ENCODE data around the gene ZNF408.
"Not testable (repeated sequence)": the region's sequence is repeated elsewhere in the genome, so short reads cannot be mapped to it uniquely, and the experiment has no call there.

The ZNF408 gene

DNA sequence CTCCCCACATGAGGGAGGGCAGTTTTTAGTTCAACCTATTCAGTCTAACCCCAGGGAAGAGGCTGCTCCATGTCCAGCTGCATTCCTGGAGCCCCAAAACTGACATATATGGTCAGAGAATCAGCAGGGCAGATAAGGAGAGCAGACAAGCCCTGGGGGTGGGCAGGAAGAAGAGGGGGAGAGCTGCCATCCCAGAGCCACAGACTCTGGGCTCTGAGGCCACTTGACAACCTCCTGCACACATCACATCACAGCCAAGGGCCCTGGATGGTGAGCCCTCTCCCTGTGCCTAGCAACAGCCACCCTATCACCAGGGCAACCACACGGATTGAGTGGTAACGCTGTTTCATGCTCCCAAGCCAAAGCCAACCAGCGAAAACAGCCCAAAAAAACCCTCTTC lies 3.5 kb upstream of the ZNF408 start:
- DNase-seq (ENCODE audit: low spot score in 2 of 2) (no peak), ATAC-seq (ENCODE audit: low read depth) (no peak)
- Mint-ChIP-seq H3K27ac (peak overlapping the region; percentile 43), H3K36me3 (peaks cover 10% of the 10 kb centered on the region), H3K4me1 (peaks cover 17% of the 10 kb centered on the region), H3K27me3 (no peaks in the 10 kb centered on the region), H3K9me3 (no peaks in the 10 kb centered on the region), H3K4me3 (no peak overlapping the region)

DNA sequence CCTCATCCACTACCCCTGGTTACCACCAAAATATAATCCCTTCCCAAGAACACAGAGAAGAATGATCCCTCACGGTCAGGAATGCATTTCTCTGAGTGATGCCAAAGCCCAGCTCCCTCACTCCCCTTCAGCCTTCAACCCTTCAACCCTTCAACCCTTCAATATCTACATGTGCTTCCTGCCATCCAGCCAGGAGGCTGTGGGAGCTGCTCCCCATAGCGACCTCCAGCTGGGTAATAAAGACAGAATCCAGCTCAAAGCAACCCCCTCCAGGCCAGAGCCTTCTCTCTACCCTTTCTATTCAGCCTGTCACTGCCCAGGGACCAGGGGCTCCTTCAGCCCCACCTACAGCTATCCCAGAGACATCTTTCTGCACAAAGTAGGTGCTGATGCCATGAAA lies 3.1 kb upstream of the ZNF408 start:
- DNase-seq (ENCODE audit: low spot score in 2 of 2) (no peak), ATAC-seq (ENCODE audit: low read depth) (no peak)
- Mint-ChIP-seq H3K4me3 (no peak overlapping the region), H3K27ac (peak overlapping the region; percentile 43), H3K36me3 (peaks cover 11% of the 10 kb centered on the region), H3K4me1 (peaks cover 18% of the 10 kb centered on the region), H3K27me3 (no peaks in the 10 kb centered on the region), H3K9me3 (no peaks in the 10 kb centered on the region)

DNA sequence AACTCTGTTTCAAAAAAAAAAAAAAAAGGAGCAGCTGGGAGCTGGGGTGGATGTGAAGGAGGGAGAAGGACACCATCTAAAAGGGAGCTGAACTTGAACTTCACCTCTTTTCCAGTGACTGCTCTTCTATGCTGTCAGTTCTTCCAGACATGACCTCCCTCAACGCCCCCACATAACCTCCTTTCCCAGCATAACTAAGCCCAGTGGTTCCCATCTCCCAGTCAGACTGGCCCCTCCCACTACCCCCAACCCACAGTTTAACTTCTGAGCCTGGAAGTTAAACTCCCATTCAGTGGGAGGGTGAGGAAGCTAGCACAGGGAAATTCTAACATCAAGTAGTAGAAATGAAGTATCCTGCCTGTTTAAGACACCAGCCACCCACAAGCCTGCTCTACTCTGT lies 2.2 kb upstream of the ZNF408 start:
- DNase-seq (ENCODE audit: low spot score in 2 of 2) (no peak), ATAC-seq (ENCODE audit: low read depth) (no peak)
- Mint-ChIP-seq H3K4me1 (peaks cover 22% of the 10 kb centered on the region), H3K9me3 (no peaks in the 10 kb centered on the region), H3K36me3 (peaks cover 12% of the 10 kb centered on the region), H3K27ac (no peak overlapping the region), H3K4me3 (no peak overlapping the region), H3K27me3 (no peaks in the 10 kb centered on the region)

DNA sequence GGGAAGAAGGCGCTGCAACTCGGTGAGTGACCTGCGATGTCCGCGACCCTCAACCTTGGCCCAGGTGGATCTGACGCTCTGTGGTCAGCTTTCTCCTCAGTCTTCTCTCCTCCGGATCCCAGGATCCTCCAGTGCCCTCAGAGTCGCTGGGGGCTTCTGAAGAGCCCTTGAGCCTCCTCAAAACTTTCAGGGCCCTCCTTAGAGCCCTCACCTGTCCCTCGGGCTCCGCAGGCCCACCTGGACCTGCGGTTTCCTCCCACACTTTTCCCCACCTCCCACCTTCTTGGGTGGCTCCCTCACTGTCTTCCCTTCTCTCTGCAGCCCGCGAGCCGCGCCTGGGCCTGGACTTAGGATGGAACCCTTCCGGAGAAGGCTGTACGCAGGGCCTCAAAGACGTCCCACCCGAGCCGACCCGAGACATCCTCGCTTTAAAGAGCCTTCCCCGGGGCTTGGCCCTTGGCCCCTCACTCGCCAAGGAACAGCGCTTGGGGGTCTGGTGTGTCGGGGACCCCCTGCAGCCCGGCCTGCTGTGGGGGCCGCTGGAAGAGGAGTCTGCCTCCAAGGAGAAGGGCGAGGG lies 335 bp downstream of the ZNF408 start:
- peaks cover 8% of the 10 kb centered on the region for H3K36me3 Mint-ChIP-seq
- peak overlapping the region; percentile 89 for H3K27ac Mint-ChIP-seq
- no peak for ATAC-seq (ENCODE audit: low read depth)
- H3K27me3 Mint-ChIP-seq, result no peaks in the 10 kb centered on the region
- H3K4me3 Mint-ChIP-seq, result peak overlapping the region; percentile 97
- DNase-seq (ENCODE audit: low spot score in 2 of 2), result no peak
- H3K4me1 Mint-ChIP-seq, result peaks cover 22% of the 10 kb centered on the region
- H3K9me3 Mint-ChIP-seq, result no peaks in the 10 kb centered on the region

DNA sequence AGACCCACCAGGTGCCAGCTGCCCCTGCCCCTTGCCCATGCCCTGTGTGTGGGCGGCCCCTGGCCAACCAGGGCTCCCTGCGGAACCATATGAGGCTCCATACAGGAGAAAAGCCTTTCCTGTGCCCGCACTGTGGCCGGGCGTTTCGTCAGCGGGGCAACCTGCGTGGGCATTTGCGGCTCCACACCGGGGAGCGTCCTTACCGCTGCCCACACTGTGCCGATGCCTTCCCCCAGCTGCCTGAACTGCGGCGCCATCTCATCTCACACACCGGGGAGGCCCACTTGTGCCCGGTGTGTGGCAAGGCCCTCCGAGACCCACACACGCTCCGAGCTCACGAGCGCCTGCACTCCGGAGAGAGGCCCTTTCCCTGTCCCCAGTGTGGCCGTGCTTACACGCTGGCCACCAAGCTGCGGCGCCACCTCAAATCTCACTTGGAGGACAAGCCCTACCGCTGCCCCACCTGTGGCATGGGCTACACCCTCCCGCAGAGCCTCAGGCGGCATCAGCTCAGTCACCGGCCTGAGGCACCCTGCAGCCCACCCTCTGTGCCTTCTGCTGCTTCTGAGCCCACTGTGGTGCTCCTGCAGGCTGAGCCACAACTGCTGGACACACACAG lies 4.3 kb downstream of the ZNF408 start:
- no peak overlapping the region for H3K27ac Mint-ChIP-seq
- ATAC-seq (ENCODE audit: low read depth) (no peak), DNase-seq (ENCODE audit: low spot score in 2 of 2) (no peak)
- H3K9me3 Mint-ChIP-seq, result no peaks in the 10 kb centered on the region
- H3K36me3 Mint-ChIP-seq, result peaks cover 19% of the 10 kb centered on the region
- no peaks in the 10 kb centered on the region for H3K27me3 Mint-ChIP-seq
- peaks cover 16% of the 10 kb centered on the region for H3K4me1 Mint-ChIP-seq
- H3K4me3 Mint-ChIP-seq, result no peak overlapping the region

DNA sequence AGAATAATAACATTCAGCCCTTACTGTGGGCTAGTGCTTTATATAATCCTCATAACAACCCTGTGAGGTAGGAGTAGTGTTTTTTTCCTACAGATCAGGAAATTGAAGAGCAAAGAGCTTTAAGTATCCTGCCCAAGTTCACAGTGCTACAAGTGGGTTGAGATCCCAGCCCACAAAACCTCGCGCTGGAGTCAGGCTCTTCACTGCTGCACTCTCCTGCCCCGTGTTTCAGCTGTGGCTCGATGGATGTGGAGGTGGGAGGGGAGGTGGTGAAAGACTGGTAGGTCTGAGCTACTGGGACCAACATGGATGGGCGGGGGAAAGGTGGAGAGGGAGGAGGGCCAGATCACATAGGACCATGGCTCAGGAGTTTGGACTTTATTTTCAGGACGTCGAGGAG lies 6.1 kb downstream of the ZNF408 start:
- H3K36me3 Mint-ChIP-seq, result peaks cover 17% of the 10 kb centered on the region
- no peaks in the 10 kb centered on the region for H3K9me3 Mint-ChIP-seq

DNA sequence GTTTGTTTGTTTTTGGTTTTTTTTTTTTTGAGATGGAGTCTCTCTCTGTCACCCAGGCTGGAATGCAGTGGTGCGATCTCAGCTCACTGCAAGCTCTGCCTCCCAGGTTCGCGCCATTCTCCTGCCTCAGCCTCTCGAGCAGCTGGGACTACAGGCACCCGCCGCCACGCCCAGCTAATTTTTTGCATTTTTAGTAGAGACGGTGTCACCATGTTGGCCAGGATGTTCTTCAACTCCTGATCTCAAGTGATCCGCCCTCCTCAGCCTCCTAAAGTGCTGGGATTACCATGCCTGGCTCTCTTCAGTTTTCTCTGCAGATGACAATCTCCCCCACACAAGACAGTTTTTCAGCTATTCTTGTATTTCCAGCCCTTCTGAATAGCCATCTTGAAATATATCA lies 8.5 kb downstream of the ZNF408 start:
- H3K27ac Mint-ChIP-seq; H3K4me1 Mint-ChIP-seq; H3K9me3 Mint-ChIP-seq; DNase-seq (ENCODE audit: low spot score in 2 of 2); ATAC-seq (ENCODE audit: low read depth); H3K27me3 Mint-ChIP-seq; H3K4me3 Mint-ChIP-seq: not testable (repeated sequence)
- peaks cover 13% of the 10 kb centered on the region for H3K36me3 Mint-ChIP-seq

More for the DNA sequence above, 6.1 kb downstream of the ZNF408 start:
- Mint-ChIP-seq H3K27ac (no peak overlapping the region), H3K27me3 (no peaks in the 10 kb centered on the region), H3K4me1 (peaks cover 11% of the 10 kb centered on the region), H3K4me3 (no peak overlapping the region)
- DNase-seq (ENCODE audit: low spot score in 2 of 2), result no peak
- no peak for ATAC-seq (ENCODE audit: low read depth)

DNA sequence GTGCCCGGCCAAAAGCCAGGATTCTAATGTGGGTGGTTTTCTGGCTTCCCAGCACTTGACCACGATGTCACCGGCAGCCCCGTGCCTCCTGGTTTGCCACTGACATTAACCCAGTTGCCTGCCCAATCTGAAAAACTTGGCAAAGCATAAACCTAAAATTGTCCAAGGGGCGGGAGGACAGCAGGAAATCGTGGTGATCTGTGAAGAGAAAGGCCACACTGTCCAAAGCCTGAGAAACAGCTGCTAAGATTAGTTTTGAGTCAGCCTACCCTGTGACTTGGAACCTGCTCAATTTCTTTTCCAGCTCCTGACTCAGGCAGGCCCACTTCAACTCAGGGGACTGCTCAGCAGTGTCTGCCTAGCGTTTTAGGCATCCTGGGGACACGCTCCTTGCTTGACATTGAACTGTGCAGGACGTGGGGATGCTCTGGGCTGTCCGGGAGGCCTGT lies 10.0 kb downstream of the ZNF408 start:
- Mint-ChIP-seq H3K4me3 (no peak overlapping the region), H3K9me3 (no peaks in the 10 kb centered on the region), H3K27ac (no peak overlapping the region), H3K4me1 (peaks cover 6% of the 10 kb centered on the region), H3K36me3 (peaks cover 11% of the 10 kb centered on the region), H3K27me3 (no peaks in the 10 kb centered on the region)
- no peak for ATAC-seq (ENCODE audit: low read depth)
- no peak for DNase-seq (ENCODE audit: low spot score in 2 of 2)

DNA sequence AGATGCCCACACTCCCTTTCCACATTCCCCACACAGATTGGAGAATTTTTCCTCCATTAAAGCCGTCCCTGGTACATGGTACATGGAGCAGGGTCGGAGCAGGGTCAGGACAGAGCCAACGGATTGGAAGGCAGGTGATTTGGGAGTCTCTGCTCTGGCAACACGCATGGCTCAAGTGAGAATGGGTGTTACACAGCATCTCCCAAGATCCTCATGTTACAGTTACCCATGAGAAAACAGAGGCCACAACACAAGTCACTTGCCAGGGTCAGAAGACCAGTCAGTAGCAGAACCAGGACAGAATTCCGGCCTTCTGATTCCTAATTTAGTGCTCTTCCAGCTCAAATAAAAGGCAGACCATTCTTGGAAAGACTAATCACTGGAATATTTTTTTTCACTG lies 10.5 kb downstream of the ZNF408 start:
- H3K27ac Mint-ChIP-seq, result no peak overlapping the region
- H3K4me3 Mint-ChIP-seq, result no peak overlapping the region
- no peaks in the 10 kb centered on the region for H3K27me3 Mint-ChIP-seq
- DNase-seq (ENCODE audit: low spot score in 2 of 2) (no peak), ATAC-seq (ENCODE audit: low read depth) (no peak)
- no peaks in the 10 kb centered on the region for H3K9me3 Mint-ChIP-seq
- H3K36me3 Mint-ChIP-seq, result peaks cover 11% of the 10 kb centered on the region
- peaks cover 6% of the 10 kb centered on the region for H3K4me1 Mint-ChIP-seq

DNA sequence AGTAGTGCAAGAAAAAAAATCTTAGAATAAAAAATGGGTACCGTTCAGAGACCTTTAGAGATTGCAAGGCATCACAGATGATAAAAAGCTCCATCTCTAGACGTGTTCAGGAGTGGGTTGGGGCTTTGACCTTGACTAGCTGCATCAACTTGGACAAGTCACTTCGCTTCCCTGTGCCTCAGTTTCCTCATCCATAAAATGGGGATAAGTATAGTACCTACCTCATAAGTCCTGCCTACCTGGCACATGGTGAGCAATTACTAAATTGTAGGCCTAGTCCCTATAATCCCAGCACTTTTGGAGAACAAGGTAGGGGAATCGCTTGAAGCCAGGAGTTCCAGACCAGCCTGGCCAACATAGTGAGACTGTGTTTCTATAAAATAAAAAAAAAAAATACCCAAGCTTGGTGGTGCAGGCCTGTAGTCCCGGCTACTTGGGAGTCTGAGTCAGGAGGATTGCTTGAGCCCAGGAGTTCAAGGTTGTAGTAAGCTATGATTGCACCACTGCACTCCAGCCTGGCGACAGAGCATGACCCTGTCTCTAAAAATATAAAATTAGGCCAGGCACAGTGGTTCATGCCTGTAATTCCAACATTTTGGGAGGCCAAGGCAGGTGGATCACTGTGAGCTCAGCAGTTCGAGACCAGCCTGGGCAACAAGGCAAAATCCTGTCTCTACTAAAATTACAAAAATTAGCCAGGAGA lies 12.2 kb downstream of the ZNF408 start:
- H3K4me1 Mint-ChIP-seq, result no peaks in the 10 kb centered on the region

DNA sequence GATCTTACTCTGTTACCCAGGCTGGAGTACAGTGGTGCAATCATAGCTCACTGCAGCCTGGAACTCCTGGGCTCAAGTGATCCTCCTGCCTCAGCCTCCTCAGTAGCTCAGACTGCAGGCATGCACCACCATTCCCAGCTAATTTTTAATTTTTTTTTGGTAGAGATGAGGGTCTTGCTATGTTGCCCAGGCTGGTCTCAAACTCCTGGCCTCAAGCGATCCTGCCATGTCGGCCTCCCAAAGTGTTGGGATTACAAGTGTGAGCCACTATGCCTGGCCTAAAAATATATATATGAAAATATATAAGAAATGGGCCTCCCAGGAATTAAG lies 17.0 kb downstream of the ZNF408 start:
- H3K27me3 Mint-ChIP-seq; H3K4me3 Mint-ChIP-seq; H3K36me3 Mint-ChIP-seq; DNase-seq (ENCODE audit: low spot score in 2 of 2); H3K9me3 Mint-ChIP-seq; H3K27ac Mint-ChIP-seq; ATAC-seq (ENCODE audit: low read depth); H3K4me1 Mint-ChIP-seq: not testable (repeated sequence)

More for the DNA sequence above, 12.2 kb downstream of the ZNF408 start:
- Mint-ChIP-seq H3K36me3 (no peaks in the 10 kb centered on the region), H3K27ac (no peak overlapping the region), H3K27me3 (no peaks in the 10 kb centered on the region), H3K4me3 (no peak overlapping the region), H3K9me3 (no peaks in the 10 kb centered on the region)
- ATAC-seq (ENCODE audit: low read depth) (no peak), DNase-seq (ENCODE audit: low spot score in 2 of 2) (no peak)

DNA sequence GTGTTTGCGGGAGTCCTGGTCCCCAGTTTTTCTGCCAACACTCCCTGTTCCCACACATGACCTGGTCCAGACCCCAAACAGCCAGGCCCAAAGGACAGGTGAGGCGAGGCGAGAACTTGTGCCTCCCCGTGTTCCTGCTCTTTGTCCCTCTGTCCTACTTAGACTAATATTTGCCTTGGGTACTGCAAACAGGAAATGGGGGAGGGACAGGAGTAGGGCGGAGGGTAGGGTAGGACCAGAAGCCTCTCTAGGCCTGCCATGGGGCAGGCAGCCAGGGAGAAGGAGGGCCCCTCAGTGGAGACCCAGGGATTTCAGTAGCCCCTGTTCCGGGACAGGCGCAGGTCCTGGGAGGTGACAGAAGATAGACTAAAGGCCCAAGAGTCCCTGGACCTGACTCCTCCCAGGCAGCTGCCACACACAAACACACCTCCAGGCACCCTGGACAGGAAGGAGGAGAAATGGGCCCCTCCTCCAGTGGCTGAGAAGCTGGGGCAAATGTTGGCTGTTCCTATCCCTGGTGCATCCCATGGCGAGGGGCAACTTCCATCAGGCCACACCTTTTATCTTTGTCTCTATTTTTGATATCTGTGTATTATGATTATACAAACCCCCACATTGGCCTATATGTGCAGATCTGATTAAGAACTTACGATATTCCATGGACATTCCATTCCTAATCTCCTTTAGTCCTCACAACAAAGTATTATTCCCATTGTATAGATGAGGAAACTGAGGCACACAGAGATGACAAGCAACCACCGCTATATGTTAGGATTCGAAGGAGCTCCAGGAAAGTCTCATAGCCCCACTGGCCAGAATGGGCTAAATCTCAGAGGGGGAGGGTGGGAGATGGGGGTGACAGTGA lies 17.6 kb downstream of the ZNF408 start:
- Mint-ChIP-seq H3K27me3 (peaks cover 1% of the 10 kb centered on the region), H3K9me3 (no peaks in the 10 kb centered on the region), H3K4me3 (no peak overlapping the region), H3K4me1 (no peaks in the 10 kb centered on the region), H3K27ac (no peak overlapping the region), H3K36me3 (no peaks in the 10 kb centered on the region)
- no peak for DNase-seq (ENCODE audit: low spot score in 2 of 2)
- ATAC-seq (ENCODE audit: low read depth), result no peak

DNA sequence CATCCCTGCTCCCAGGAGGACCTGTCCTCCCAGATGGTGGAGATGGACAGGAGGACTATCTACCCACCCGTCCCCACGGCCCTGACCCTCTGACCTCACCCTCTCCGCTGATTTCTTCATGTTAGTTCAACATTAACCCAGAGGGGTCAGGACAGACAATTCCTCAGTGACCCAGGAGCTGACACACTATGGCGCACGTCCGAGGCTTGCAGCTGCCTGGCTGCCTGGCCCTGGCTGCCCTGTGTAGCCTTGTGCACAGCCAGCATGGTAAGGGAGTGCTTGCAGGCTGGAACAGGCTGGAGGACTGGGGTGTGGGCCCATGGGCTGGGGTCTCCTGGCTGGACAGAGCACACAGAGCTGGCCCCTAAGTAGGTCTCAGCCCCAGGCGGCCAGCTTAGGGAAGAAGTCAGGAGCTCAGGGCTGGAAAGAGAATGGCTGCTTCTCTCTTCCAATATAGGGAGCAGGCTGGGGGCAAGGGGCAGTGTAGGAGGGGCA lies 18.3 kb downstream of the ZNF408 start, which contains the start of gene F2:
F2 (plus strand) TSS at position 166 of the 495 bp plus-strand sequence; CDS start at position 189, 23 bp downstream.
- Mint-ChIP-seq H3K4me1 (peaks cover 2% of the 10 kb centered on the region), H3K36me3 (no peaks in the 10 kb centered on the region), H3K27ac (no peak within 1 kb of the TSS), H3K27me3 (peaks cover 1% of the 10 kb centered on the region), H3K4me3 (no peak within 1 kb of the TSS), H3K9me3 (no peaks in the 10 kb centered on the region)
- ATAC-seq (ENCODE audit: low read depth) (no peak), DNase-seq (ENCODE audit: low spot score in 2 of 2) (no peak)

Measured in memory B cell (primary cell).